ACHN (cell line): Measurements from ENCODE around the gene SUN1.
"Not testable (repeated sequence)": the region's sequence is repeated elsewhere in the genome, so short reads cannot be mapped to it uniquely, and the experiment has no call there.

Experiments
- DNase-seq: peaks from one replicate; pipeline ENCODE4 v3.0.0-alpha.2; 2015
- in situ Hi-C: cut with HindIII; loops from 2 replicates; pipeline ENCODE4 v1.10.0; 2017; ENCODE audit warnings: low sequenced_read_pairs, low pct_ligation_motif_present, low pct_unique_long_range_greater_than_20kb

SUN1 gene

GRCh38 chr7:907158-907980, 75.1 kb downstream of the SUN1 start:
- in situ Hi-C loops, result no loop called here
- no peak for DNase-seq

DNA sequence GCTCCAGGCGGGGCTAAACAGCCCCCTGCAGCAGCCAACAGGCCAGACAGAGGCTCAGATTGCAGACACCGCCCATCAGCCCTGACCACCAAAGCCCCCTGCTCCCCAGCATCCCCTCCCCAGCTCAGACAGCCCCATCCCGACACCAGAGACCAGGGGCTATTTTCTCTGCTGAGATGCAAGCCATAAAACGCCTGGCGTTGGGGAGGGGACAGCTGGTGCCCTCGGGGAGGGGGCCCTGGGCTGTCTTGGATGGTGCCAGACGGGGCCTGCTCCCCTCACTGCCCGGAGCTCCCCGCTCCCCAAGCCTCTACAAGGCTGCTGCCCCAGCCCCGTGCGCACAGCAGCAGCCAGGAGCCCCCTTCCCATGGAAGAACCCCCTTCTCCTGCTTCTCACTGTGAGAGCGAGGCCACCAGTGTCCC, 75.9 kb downstream of the SUN1 start:
- in situ Hi-C loops, result no loop called here
- no peak for DNase-seq

- in situ Hi-C loops, result not testable (repeated sequence)
- peak; percentile 69 for DNase-seq
Observed at GRCh38 chr7:908591-909357, 76.5 kb downstream of the SUN1 start.

GRCh38 chr7:909358-910329, 77.4 kb downstream of the SUN1 start:
- in situ Hi-C loops, result no loop called here
- DNase-seq, result no peak

GRCh38 chr7:910441-910861, 78.2 kb downstream of the SUN1 start:
- no peak for DNase-seq
- in situ Hi-C loops, result no loop called here

DNA sequence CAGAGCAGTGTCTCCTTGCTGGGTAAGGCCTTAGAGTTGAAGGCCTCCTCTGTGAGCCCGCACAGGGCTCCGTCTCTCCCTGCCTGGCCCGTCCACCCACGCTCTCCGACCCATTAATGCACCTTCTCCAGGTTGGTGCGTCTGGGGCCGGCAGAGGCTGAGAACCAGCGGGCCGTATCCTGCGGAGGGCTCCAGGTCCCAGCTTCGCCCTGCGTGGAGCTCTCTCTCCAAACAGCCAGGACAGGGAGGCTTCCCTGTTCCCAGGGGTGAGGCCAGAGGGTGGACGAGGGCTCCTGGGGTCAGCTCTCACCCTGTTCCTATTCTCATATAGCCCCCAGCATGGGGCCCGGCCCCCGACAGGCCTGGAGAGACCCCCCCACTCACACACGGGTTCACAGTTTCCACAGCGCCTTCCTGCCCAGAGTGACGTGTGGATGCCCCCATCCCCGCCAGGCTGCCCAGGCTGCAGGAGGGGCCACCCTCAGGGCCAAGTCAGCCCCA, 78.7 kb downstream of the SUN1 start:
- DNase-seq, result no peak
- in situ Hi-C loops, result no loop called here

DNA sequence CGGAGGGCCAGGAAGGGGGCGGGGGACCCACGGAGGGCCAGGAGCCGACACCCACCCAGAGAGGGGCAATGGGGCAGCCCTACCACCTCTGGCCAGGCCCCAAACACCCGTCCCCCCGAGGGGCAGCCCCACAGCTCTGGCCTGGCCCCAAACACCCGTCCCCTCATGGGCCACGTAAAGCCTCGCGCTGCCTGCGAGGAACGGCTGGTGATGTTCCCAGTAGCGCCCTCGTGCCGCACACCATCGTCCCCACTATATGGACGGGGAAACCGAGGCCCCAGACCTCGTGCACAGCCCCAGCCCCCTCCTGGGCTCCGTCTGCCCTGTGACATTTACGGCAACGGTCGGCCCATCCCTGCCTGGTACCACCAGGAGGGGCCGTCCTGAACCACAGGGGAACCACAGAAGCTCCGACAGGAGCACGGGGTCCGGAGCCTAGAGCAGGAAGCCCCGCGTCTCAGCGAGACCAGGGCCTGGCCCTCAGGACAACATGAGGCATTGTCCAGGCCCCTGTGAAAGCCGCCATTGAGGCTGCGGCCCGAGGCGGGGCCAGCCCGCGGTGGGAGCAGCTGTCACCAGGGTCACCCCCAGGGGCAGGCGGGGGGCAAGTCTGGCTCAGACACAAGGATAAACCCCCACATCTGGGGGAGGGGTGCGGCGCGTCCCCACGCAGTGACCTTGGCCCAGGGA, 79.7 kb downstream of the SUN1 start:
- in situ Hi-C loops, result no loop called here
- DNase-seq, result no peak

DNA sequence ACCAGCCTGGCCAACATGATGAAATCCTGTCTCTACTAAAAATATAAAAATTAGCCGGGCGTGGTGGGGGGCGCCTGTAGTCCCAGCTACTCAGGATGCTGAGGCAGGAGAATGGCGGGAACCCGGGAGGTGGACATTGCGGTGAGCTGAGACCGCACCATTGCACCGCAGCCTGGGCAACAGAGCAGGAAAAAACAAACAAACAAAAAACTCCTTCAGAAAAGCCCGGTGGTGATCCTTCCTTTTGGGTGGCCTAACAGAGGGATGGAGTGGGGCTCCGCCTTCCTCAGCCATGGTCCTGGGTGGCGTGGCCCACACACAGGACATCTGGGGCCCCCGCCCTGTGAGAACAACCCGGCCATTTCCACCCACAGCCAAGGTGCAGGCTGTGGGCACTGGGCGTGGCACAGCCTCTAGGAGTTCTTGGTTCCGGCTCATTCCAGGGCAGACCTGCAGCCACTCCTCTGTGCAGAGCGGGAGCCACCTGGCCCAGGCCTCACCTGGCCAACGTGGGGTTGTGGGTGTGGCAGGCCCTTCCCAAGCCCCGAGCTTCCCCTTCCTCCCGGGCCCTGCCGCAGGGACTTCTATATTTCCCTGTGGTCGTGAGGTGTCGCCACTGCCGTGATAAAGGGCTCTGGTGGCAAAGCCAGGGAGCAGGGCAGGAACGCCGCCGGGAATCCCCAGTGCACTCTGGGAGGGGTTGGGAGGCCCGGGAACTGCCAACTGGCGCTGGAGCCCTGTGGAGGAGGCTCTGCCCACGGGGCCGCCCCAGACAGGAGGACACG, 81.7 kb downstream of the SUN1 start:
- peak; percentile 26 for DNase-seq
- in situ Hi-C loops, result no loop called here

DNA sequence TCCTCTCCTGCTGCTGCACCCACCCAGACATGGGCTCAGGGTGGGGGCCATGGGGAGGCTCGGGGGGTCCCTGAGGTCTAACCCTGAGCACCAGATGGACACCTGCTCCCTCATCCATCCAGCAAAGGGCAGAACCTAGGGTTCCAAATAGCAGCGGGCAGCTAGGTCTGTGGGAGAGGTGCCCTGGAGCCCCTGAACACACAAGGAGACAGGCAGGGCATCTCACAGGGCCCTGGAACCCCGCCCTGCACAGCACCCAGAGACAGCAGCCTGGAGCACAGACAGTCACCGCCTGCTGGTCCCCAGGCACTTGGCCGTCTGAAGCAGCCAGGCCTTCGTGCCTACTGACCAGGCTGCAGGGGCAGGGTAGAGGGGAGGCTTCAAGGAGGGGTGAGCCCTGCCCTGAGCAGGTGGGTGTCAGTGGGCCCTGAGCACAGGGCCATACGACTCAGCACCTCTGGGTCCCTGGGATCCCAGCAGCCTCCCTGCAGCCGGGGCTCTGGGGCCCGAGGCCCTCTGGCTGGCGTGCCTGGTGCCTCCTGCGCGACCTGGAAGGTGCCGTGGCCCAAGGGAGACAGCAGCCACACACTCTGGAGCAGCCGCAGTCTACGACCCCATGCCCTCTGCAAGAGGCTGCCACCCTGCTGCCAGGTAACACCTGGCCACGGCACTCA, 82.4 kb downstream of the SUN1 start:
- in situ Hi-C loops, result no loop called here
- DNase-seq, result no peak

DNA sequence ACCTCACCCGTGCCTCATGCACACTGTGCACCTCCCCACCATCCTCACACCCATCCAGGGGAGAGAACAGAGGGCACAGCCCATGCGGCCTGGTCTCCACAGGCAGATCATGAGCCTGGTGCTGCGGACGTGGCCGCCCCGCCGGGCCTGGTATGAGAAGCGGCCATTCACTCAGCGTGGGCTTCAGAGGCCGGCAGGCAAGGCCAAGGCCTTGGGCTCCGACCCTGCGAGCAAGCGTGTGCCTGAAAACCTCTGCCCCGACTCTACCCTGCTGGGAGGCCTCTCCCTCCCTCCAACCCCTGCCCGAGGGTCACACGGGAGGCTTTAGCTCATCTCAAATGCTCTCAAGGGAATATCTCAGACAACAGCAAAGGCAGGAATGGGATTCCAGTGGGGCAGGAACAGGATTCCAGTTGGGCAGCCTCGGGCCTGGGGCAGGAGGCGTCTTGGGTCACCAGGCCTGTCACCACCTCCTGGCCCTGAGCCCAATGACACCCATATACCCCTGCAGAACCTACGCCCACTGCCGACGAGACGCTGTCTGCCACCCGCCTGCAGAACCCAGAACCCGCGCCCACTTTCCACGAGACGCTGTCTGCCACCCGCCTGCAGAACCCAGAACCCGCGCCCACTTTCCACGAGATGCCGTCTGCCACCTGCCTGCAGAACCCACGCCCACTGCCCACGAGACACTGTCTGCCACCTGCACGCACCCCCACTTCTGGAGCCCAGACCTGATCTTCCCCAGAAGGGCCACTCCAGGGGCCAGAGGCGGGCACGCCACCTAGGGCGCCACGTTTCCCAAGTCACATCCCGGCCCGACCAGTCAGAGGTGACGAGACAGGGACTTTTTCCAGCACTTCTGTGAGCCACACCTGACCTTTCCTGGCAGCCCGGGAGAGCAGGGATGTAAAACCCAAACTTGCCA, 83.3 kb downstream of the SUN1 start:
- in situ Hi-C loops, result no loop called here
- no peak for DNase-seq

DNA sequence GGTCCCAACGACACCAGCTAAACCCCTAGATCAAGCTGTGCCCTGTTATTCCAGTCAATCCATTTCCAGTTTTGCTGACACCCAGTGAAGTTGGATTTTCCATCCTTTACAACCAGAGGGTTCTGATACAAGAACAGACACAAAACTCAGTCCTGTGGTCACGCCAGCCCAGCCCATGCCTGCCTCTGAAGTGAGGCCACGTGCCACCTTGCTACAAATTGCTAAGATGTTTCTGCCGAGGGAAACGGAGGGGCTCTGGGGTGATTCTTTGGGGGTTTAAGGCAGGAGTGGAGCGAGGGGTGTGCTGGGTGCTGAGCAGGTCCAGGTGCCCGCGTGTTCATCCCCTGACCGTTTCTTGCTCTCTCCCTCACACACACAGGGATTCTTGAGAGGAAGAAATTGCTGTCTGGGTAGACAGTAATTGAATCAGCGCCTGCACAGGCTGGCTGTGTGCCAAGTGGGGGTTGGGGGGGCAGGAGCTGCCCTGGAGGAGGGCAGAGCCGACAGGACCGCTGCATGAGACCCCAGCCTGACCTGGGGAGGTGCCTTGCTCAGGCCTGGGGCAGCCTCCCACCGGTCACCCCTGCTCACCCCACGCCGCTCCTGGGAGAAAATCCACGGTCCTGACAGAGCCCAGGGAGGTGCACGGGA, 84.1 kb downstream of the SUN1 start:
- in situ Hi-C loops, result no loop called here
- no peak for DNase-seq

- in situ Hi-C loops, result no loop called here
- no peak for DNase-seq
Observed at GRCh38 chr7:917255-918117, 85.2 kb downstream of the SUN1 start.

- in situ Hi-C loops, result no loop called here
- DNase-seq, result no peak
Observed at GRCh38 chr7:918118-918425, 85.8 kb downstream of the SUN1 start.

DNA sequence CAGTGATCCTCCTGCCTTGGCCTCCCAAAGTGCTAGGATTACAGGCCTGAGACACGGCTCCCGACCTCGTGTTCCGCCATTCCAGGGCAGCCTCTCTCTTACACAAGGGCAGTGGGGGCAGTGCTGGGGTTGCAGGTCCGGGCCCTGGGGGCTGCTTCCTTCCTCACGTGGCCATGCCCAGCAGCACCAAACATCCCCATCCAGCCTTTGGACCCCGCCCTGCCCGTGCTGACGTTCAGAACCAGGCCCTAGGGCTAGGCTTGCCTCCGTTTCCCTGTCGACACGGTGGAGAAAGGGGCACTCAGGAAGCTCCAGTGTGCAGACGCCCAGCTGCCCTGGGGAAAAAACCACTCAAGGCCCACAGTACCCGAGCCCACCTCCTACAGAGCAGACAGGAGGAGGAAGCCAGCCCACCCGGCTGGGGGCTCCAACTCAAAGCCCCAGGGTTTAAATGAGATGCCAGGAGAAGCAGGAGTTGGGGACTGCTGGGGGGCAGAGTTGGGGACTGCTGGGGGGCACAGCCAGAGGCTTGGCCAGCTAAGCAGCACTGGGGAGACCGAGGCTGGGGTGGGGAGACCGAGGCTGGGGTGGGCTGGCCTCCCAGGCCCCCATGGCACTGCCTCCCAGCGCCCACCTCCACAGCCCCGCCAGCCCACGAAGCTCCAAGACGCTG, 86.3 kb downstream of the SUN1 start:
- in situ Hi-C loops, result no loop called here
- no peak for DNase-seq
